Body of pancreas (tissue), 4 donors: Measurements from ENCODE around the gene MAST4.

Experiments used
- CTCF ChIP-seq, 7 experiments: fragments of 450-650 bp in 4 of 7; fragments of 200-600 bp in 3 of 7; sonication (generic) in 3 of 7; IDR thresholded peaks; one replicate each; pipeline ENCODE4 v1.5.1; 2016 to 2019; ENCODE audit warnings: antibody characterized with exemption in 7 of 7
- POLR2A ChIP-seq, 3 donors: fragments of 450-650 bp; IDR thresholded peaks; one replicate each; pipeline ENCODE4 v1.6.1; 2016; ENCODE audit warnings: antibody characterized with exemption in 3 of 3, mild to moderate bottlenecking in 2 of 3

GRCh38 chr5:67073045-67073680, 477.0 kb downstream of the MAST4 start:
- no peak for TF ChIP-seq CTCF (IDR thresholded peaks at IDR 0.05)
- no peak for TF ChIP-seq POLR2A (IDR thresholded peaks at IDR 0.05)
